AG09309 (cell line): ENCODE data around the gene LRTM2.
"Not testable (repeated sequence)": the region's sequence is repeated elsewhere in the genome, so short reads cannot be mapped to it uniquely, and the experiment has no call there.

ENCODE experiments used
- DNase-seq: peaks from one replicate; pipeline ENCODE4 v3.0.0-alpha.2; 2010; ENCODE audit warnings: low read depth
- H3K4me3 ChIP-seq: 2 replicates; pipeline ENCODE4 v1.5.1; 2011; ENCODE audit warnings: mild to moderate bottlenecking, low read depth, low read length, moderate library complexity; ENCODE audit not compliant: control insufficient read depth
- CTCF ChIP-seq: IDR thresholded peaks from 2 replicates; pipeline ENCODE4 v1.5.1; 2011; ENCODE audit warnings: mild to moderate bottlenecking, low read depth, low read length, inconsistent platforms; ENCODE audit not compliant: insufficient read depth, control insufficient read depth; ENCODE audit errors: missing control alignments

The LRTM2 gene

GRCh38 chr12:1815814-1816729 lies 4.3 kb upstream of the LRTM2 start:
- no peak overlapping the region for H3K4me3 ChIP-seq
- TF ChIP-seq CTCF = no peak
- DNase-seq = no peak

- DNase-seq = no peak
- no peak for TF ChIP-seq CTCF
- no peak overlapping the region for H3K4me3 ChIP-seq
These were observed 3.5 kb upstream of the LRTM2 start for GRCh38 chr12:1816730-1817348.

GRCh38 chr12:1817928-1818327 lies 2.4 kb upstream of the LRTM2 start:
- not testable (repeated sequence) for DNase-seq, H3K4me3 ChIP-seq

GRCh38 chr12:1819050-1819449 lies 1.3 kb upstream of the LRTM2 start:
- no peak for DNase-seq
- H3K4me3 ChIP-seq = no peak overlapping the region
- no peak for TF ChIP-seq CTCF

GRCh38 chr12:1819571-1819970 lies 794 bp upstream of the LRTM2 start:
- no peak for DNase-seq
- no peak for TF ChIP-seq CTCF
- H3K4me3 ChIP-seq = no peak overlapping the region

- no peak for TF ChIP-seq CTCF
- DNase-seq = no peak
- no peak overlapping the region for H3K4me3 ChIP-seq
These were observed 529 bp downstream of the LRTM2 start for GRCh38 chr12:1820896-1821291.

- no peak for TF ChIP-seq CTCF
- DNase-seq = no peak
- H3K4me3 ChIP-seq = no peak overlapping the region
These were observed 1.4 kb downstream of the LRTM2 start for GRCh38 chr12:1821805-1822204.
